CD14-positive monocyte (primary cell): Measurements from ENCODE around the gene FBXW2. TPM values are rescaled to one million over a fixed set of nuclear protein-coding genes. Genes with fewer than 3 reads are reported as not detected.

Source experiments
- DNase-seq, 3 donors: peaks; one replicate each; pipeline ENCODE4 v3.0.0-alpha.2; 2011 to 2022
- H2AFZ ChIP-seq: 2 replicates; pipeline ENCODE4 v1.6.0; 2012; ENCODE audit warnings: mild to moderate bottlenecking, low read depth, low read length, inconsistent platforms; ENCODE audit not compliant: insufficient read depth, poor library complexity, severe bottlenecking
- H3K27ac ChIP-seq, 2 donors: 1 replicate in 1 of 2; 2 replicates in 1 of 2; pipeline ENCODE4 v1.5.1; 2012 to 2013; ENCODE audit warnings: low read length in 2 of 2, control low read depth in 1 of 2, inconsistent platforms in 1 of 2, low read depth in 1 of 2, mild to moderate bottlenecking in 1 of 2
- H3K27me3 ChIP-seq, 2 donors: one replicate each; pipeline versions ENCODE4 v1.6.0 to v1.6.1; 2011 to 2013; ENCODE audit warnings: low read length in 2 of 2; ENCODE audit not compliant: control insufficient read depth in 2 of 2, insufficient read depth in 2 of 2
- H3K36me3 ChIP-seq, 2 donors: replicated peaks in 1 of 2; 1 replicate in 1 of 2; 2 replicates in 1 of 2; pipeline versions ENCODE4 v1.5.1 to v1.6.1; 2012 to 2013; ENCODE audit warnings: low read length in 2 of 2, control low read depth in 1 of 2, inconsistent platforms in 1 of 2, mild to moderate bottlenecking in 1 of 2; ENCODE audit not compliant: insufficient read depth in 2 of 2, control insufficient read depth in 1 of 2
- H3K4me1 ChIP-seq, 2 donors: 1 replicate in 1 of 2; 2 replicates in 1 of 2; pipeline versions ENCODE4 v1.5.1 to v1.6.1; 2012 to 2013; ENCODE audit warnings: low read length in 2 of 2, control low read depth in 1 of 2, inconsistent platforms in 1 of 2, mild to moderate bottlenecking in 1 of 2, moderate library complexity in 1 of 2; ENCODE audit not compliant: insufficient read depth in 2 of 2, control insufficient read depth in 1 of 2
- H3K4me2 ChIP-seq: replicated peaks from 2 replicates; pipeline ENCODE3; 2012; ENCODE audit warnings: low read length, moderate library complexity, mild to moderate bottlenecking; ENCODE audit not compliant: poor library complexity, severe bottlenecking; ENCODE audit errors: extremely low read depth
- H3K4me3 ChIP-seq, 3 experiments: fragments of 200-600 bp in 1 of 3; sonication (generic) in 1 of 3; replicated peaks in 1 of 3; 1 replicate in 2 of 3; 2 replicates in 1 of 3; pipeline ENCODE4 v1.5.1; 2011 to 2013; ENCODE audit warnings: low read length in 3 of 3, mild to moderate bottlenecking in 3 of 3, control low read depth in 2 of 3, low read depth in 2 of 3, inconsistent platforms in 1 of 3, moderate library complexity in 1 of 3
- H3K79me2 ChIP-seq: 2 replicates; pipeline ENCODE4 v1.6.0; 2012; ENCODE audit warnings: mild to moderate bottlenecking, control low read depth, inconsistent platforms, low read length, moderate library complexity; ENCODE audit not compliant: insufficient read depth
- H3K9ac ChIP-seq: 2 replicates; pipeline ENCODE4 v1.6.0; 2017; ENCODE audit warnings: low read length, mild to moderate bottlenecking; ENCODE audit not compliant: insufficient read depth, poor library complexity, severe bottlenecking
- H3K9me3 ChIP-seq, 2 donors: replicated peaks in 1 of 2; 1 replicate in 1 of 2; 2 replicates in 1 of 2; pipeline versions ENCODE4 v1.5.1 to v1.6.1; 2012 to 2013; ENCODE audit warnings: low read length in 2 of 2, control low read depth in 1 of 2; ENCODE audit not compliant: control insufficient read depth in 1 of 2, insufficient read depth in 1 of 2
- H4K20me1 ChIP-seq: 2 replicates; pipeline ENCODE4 v1.6.0; 2012; ENCODE audit warnings: mild to moderate bottlenecking, low read length, control low read depth, moderate library complexity; ENCODE audit not compliant: insufficient read depth
- H3K27ac Mint-ChIP-seq, 7 donors: one replicate each; pipeline ENCODE4 v1.8.0; 2020; ENCODE audit warnings: mild to moderate bottlenecking in 7 of 7, mixed read lengths in 7 of 7, moderate library complexity in 6 of 7, inconsistent platforms in 2 of 7
- H3K27me3 Mint-ChIP-seq, 3 donors: one replicate each; pipeline ENCODE4 v1.8.0; 2021 to 2022; ENCODE audit warnings: low read depth in 3 of 3, mild to moderate bottlenecking in 3 of 3, mixed read lengths in 3 of 3, moderate library complexity in 3 of 3, inconsistent platforms in 1 of 3
- H3K36me3 Mint-ChIP-seq, 2 donors: one replicate each; pipeline ENCODE4 v1.8.0; 2020; ENCODE audit warnings: mixed read lengths in 2 of 2, inconsistent platforms in 1 of 2, mild to moderate bottlenecking in 1 of 2
- H3K4me1 Mint-ChIP-seq: one replicate; pipeline ENCODE4 v1.8.0; 2020; ENCODE audit warnings: mild to moderate bottlenecking, mixed read lengths
- H3K4me3 Mint-ChIP-seq, 2 donors: one replicate each; pipeline ENCODE4 v1.8.0; 2020; ENCODE audit warnings: mild to moderate bottlenecking in 2 of 2, mixed read lengths in 2 of 2, moderate library complexity in 1 of 2
- H3K9me3 Mint-ChIP-seq, 7 donors: one replicate each; pipeline ENCODE4 v1.8.0; 2020 to 2022; ENCODE audit warnings: mixed read lengths in 7 of 7, mild to moderate bottlenecking in 6 of 7, moderate library complexity in 6 of 7, inconsistent platforms in 2 of 7
- WGBS: methylation state at CpG from one replicate; pipeline ENCODE4 v1.1.5; 2013; ENCODE audit warnings: missing lambda C conversion rate; ENCODE audit not compliant: insufficient coverage; 5-methylcytosine and 5-hydroxymethylcytosine counted together
- intact Hi-C, 2 donors: fragments of 100-400 bp; cut with micrococcal nuclease; formaldehyde crosslinking; loops; one replicate each; pipeline versions ENCODE4 v1.15.0 to v1.15.1; 2023
- polyA plus RNA-seq, 3 donors: library from polyadenylated mRNA; depleted of rRNA in 1 of 3; unstranded in 2 of 3; stranded (reverse) in 1 of 3; fragments of 300-500 nt in 2 of 3; fragments of >200 nt in 1 of 3; fragmentation: Illumina TruSeq in 2 of 3; gene quantifications; 1 replicate in 2 of 3; 2 replicates in 1 of 3; pipeline ENCODE4 v1.2.3, GENCODE V29; 2012 to 2021
- TF ChIP-seq, protein P1 (sequence below): fragments of 200-600 bp; IDR thresholded peaks from one replicate; pipeline ENCODE4 v1.8.0; 2022; ENCODE audit warnings: antibody characterized with exemption, mild to moderate bottlenecking

FBXW2 gene
- polyA plus RNA-seq, 3 donors = 20.0 to 30.8 (median 28.9) TPM

DNA sequence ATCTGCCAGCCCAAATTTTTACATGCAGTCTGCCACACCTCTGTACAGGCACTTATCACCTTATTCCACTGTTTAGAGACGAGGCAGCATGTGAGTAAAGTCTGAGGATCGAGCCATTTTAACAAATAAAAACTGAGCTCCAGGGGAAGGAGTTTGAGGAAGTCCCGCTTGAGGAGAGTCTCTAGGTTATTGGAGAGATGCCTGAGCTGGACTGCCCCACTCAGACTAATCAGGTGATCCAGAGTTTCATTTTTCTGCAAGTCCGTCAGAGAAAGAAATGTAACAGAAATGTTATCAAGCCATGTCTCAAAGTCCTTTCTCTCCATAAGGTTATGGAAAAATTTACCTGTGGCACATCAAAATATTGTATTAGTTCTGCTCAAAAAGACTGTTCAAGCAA lies 5.3 kb downstream of the FBXW2 start:
- Mint-ChIP-seq H3K4me1 (peaks cover 57% of the 10 kb centered on the region), H3K36me3 (peaks cover 46 to 59% of the 10 kb centered on the region in 2 donors)

DNA sequence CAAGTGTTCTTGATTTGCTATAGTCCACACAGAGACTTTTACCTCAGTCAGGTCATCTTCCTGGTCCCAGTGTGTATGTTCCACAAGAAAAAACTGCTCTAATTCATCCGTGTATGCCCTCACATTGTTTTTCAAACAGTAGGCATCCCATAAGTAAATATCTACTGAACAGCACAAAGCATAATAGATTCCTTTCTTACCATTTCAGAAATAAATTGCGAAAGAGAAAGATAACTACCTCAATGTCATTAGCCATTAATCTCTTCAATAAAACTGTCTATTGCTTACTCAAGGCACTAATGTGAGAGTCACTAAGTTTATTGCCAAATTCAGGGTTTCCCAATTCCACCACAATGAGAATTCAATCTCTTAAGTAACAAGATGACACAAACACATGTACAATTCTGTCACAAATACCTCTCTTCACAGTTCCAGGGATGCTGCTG lies 9.6 kb downstream of the FBXW2 start:
- peaks cover 94% of the 10 kb centered on the region for H3K79me2 ChIP-seq
- peaks cover 45 to 70% of the 10 kb centered on the region in 2 donors for H3K36me3 Mint-ChIP-seq

More for the DNA sequence above, 5.3 kb downstream of the FBXW2 start:
- TF ChIP-seq, protein P1, sequence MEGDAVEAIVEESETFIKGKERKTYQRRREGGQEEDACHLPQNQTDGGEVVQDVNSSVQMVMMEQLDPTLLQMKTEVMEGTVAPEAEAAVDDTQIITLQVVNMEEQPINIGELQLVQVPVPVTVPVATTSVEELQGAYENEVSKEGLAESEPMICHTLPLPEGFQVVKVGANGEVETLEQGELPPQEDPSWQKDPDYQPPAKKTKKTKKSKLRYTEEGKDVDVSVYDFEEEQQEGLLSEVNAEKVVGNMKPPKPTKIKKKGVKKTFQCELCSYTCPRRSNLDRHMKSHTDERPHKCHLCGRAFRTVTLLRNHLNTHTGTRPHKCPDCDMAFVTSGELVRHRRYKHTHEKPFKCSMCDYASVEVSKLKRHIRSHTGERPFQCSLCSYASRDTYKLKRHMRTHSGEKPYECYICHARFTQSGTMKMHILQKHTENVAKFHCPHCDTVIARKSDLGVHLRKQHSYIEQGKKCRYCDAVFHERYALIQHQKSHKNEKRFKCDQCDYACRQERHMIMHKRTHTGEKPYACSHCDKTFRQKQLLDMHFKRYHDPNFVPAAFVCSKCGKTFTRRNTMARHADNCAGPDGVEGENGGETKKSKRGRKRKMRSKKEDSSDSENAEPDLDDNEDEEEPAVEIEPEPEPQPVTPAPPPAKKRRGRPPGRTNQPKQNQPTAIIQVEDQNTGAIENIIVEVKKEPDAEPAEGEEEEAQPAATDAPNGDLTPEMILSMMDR = no peak
- H3K9me3 ChIP-seq = no peaks in the 10 kb centered on the region
- no peak overlapping the region for H3K9ac ChIP-seq
- Mint-ChIP-seq H3K27ac (peak overlapping the region; percentile 42 to 84 (median 68)), H3K9me3 (no peaks in the 10 kb centered on the region), H3K27me3 (no peaks in the 10 kb centered on the region), H3K4me3 (no peak overlapping the region)
- peak overlapping the region in 1 of 2 donors; percentile 68 for H3K27ac ChIP-seq
- no peaks in the 10 kb centered on the region for H3K27me3 ChIP-seq
- H3K4me1 ChIP-seq = peaks cover 33 to 53% of the 10 kb centered on the region in 2 donors
- peaks cover 26 to 52% of the 10 kb centered on the region in 2 donors for H3K36me3 ChIP-seq
- WGBS = no CpG with 5 or more reads among the region's 4 CpGs
- intact Hi-C loops = loop anchor here (2.0 to 10.0 kb wide), 2 partner anchors 43 to 53 kb away; no protein-coding TSS in a partner anchor
- no peak overlapping the region for H3K4me3 ChIP-seq
- DNase-seq = peak in 1 of 3 donors; percentile 39
- peaks cover 98% of the 10 kb centered on the region for H3K79me2 ChIP-seq
- H4K20me1 ChIP-seq = peaks cover 18% of the 10 kb centered on the region
- no peak overlapping the region for H3K4me2 ChIP-seq
- no peak overlapping the region for H2AFZ ChIP-seq

More for the DNA sequence above, 9.6 kb downstream of the FBXW2 start:
- Histone ChIP-seq H3K9me3 (no peaks in the 10 kb centered on the region), H3K4me3 (no peak overlapping the region), H3K4me1 (peaks cover 20 to 36% of the 10 kb centered on the region in 2 donors), H3K27ac (peak overlapping the region in 1 of 2 donors; percentile 63), H3K4me2 (peak overlapping the region; percentile 18), H3K9ac (no peak overlapping the region), H4K20me1 (peaks cover 43% of the 10 kb centered on the region), H3K36me3 (peaks cover 37 to 63% of the 10 kb centered on the region in 2 donors), H2AFZ (no peak overlapping the region), H3K27me3 (no peaks in the 10 kb centered on the region)
- 86% methylated on average over 1 of the region's 2 CpGs for WGBS
- Mint-ChIP-seq H3K27me3 (no peaks in the 10 kb centered on the region), H3K27ac (peak overlapping the region; percentile 90 to 97 (median 95)), H3K4me1 (peaks cover 38% of the 10 kb centered on the region), H3K9me3 (no peaks in the 10 kb centered on the region), H3K4me3 (no peak overlapping the region)
- DNase-seq = peak; percentile 79 to 94 (median 91)
- intact Hi-C loops = loop anchor here in 1 of 2 donors (10.0 kb wide), 1 partner anchor 49 kb away; no protein-coding TSS in a partner anchor
- TF ChIP-seq, protein P1 = no peak
